Putamen (tissue), 1 donor: ENCODE data around the gene LRP1.

Experiments used
- DNase-seq: peaks from one replicate; pipeline ENCODE4 v3.0.0-alpha.2; 2016; ENCODE audit warnings: low spot score

Gene LRP1

DNA sequence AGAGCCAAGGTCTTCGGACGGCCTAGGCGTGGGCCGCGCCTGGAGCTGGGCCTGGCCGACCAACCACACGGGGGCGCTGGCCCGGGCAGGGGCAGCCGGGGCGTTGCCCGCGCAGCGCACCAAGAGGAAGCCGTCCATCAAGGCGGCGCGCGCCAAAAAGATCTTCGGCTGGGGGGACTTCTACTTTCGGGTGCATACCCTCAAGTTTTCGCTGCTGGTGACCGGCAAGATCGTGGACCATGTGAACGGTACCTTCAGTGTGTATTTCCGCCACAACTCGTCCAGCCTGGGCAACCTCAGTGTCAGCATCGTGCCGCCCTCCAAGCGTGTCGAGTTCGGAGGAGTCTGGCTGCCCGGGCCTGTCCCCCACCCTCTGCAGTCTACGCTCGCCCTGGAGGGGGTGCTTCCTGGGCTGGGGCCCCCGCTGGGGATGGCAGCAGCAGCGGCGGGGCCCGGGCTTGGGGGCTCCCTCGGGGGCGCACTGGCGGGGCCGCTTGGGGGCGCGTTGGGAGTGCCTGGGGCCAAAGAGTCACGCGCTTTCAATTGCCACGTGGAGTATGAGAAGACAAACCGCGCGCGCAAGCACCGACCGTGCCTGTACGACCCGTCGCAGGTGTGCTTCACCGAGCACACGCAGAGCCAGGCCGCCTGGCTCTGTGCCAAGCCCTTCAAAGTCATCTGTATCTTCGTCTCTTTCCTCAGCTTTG lies 96.8 kb downstream of the LRP1 start:
- no peak for DNase-seq

DNA sequence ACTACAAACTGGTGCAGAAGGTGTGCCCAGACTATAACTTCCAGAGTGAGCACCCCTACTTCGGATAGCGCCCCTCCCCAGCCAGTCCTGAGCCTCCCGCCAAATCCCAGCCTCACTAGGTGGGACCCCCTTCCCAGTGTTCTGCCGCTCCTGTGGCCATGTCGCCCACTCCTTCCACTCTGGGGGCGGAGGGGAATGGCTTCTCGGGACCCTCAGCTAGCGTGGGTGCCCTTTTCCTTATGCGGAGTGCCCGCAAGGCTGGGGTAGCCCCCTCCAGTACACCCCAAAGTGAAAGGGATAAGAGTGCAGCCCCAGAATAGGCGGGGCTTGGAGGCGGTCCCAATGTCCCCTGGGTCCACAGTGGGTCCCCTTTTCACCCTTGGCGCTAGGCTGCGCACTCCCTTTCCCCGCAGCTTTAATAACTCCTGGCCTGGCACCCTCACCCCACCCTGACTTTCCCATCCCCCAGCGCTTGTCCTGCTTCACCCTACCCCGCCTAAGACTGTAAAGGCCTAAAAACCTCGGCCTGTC lies 97.5 kb downstream of the LRP1 start:
- DNase-seq, result no peak

DNA sequence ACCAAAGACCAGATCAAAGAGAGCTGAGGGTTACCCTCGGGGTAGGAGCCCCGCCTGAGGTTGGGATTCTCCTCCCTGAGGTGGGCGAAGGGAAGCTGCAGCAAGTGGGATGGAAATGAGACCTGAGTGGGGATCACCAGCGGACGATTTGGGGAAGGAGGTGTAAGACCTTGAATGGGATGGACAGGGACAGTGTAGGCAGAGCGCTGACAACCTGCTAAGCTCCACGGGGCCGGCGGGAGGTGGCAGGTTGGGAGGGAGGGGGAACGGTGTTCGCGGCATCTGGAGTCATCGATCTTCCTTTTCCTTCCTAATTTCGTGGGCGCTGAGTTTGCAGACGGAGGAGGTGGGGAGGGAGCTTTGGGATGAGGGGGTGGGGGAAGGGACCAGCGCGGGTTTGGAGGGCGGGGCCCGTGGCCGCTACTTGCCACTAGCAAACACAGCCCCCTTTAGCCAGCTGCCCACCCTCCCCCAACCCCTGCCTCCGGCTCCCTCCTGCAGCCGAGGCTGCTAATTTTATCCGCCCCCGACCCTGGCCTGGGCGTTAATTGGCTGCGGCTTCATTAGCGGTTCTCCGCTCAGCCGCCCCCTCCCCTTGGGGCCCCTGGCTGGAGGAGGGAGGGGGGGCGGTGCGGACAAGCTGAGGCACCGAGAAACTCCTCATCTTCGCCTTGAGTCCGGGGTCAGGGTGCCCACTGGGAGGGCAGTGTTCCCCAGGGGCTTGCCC lies 98.5 kb downstream of the LRP1 start:
- no peak for DNase-seq

DNA sequence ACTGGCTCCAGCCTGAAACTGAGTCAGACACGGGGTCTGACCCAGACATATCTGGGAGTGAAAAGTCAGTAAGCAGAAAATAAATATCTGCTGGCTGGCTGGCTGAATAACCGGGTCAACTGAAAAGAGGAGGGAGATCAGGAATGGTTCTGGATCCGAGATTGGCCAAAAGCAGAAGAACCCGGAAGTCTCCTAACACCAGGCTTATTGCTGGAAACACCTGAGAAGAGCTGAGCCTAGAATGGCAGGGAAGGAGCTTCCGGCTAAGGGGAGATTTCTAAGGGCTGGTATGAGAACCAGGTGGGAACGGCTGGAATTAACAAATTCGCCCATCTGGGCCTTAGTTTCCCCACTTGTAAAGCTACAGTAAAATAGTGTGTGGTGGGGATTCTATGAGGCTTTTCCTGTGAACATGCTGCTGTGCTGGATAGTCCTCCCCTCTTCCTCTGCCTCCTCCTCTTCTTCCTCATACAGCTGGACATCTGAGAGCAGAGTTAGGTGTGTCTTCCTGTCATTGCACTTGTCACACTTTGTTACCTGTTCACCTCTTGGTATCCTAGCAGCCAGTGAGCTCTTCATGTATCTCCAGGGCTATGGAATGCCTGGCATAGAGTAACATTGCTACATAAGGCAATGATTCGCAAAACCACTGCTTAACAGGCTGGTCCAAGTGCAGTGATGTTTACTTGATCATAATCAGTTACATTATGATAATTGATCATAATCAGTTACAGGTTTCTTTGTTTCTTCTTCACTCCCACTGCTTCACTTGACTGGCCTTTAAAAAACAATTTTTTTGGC lies 99.2 kb downstream of the LRP1 start:
- DNase-seq, result no peak

DNA sequence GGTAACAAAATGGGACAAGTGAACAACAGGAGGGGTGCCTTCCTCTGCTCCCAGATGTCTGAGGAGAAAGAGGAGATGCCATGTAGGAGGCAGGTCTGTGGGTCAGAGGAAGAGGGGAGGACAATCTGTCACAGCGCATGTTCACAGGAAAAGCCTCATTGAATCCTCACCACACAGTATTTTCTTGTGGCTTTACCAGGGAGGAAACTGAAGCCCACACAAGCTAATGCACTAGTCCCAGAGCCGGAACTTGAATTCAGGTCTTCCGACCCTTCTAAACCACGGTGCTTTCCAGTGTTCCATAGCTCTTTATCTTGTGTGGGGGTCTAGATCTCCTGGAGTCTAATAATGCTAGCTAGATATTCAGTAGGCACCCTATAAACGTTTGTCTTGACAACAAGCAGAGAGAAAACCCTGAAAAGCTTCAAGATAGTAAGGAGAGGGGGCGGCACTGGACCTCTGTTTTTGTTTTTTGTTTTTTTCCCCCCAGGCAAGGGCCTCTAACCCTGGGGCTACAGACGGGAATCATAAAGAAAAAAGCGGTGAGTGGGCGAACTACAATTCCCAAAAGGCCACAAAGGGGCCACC lies 100.9 kb downstream of the LRP1 start:
- no peak for DNase-seq

DNA sequence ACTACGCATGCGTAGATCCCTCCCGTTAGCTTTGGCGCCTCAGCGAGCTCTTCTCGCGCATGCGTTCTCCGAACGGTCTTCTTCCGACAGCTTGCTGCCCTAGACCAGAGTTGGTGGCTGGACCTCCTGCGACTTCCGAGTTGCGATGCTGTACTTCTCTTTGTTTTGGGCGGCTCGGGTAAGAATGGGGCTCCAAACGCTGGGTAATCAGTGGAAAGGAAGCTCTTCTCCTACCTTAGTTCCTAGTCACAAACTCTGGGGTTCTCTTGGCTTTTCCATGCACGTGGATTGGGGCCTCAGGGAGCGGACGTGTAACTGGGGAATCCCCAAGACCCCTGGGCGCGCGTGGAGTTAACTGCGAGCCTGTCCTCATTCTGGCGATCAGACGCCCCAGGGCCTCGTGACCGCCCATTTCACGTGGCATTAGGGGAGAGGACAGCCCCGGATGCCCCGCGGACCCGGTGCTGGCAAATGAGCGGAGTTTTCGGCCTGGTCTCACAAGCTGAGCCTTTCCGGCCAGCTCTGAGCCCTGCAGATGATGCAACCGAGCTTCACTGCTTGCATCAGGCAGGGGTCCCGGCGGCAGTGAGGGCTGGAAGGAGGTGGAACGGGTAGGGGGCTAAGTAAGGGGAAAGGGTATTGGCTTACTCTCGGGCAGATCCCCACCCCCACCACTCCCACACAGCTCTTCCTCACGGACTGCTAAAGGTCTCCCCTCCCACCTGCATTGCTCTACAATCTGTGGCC lies 101.5 kb downstream of the LRP1 start, which contains the start of gene SHMT2:
Gene SHMT2, plus strand, starts transcription at position 78 of the 747 bp plus-strand sequence. Its CDS starts 68 bp downstream, at position 146.
- peak; percentile 94 for DNase-seq

DNA sequence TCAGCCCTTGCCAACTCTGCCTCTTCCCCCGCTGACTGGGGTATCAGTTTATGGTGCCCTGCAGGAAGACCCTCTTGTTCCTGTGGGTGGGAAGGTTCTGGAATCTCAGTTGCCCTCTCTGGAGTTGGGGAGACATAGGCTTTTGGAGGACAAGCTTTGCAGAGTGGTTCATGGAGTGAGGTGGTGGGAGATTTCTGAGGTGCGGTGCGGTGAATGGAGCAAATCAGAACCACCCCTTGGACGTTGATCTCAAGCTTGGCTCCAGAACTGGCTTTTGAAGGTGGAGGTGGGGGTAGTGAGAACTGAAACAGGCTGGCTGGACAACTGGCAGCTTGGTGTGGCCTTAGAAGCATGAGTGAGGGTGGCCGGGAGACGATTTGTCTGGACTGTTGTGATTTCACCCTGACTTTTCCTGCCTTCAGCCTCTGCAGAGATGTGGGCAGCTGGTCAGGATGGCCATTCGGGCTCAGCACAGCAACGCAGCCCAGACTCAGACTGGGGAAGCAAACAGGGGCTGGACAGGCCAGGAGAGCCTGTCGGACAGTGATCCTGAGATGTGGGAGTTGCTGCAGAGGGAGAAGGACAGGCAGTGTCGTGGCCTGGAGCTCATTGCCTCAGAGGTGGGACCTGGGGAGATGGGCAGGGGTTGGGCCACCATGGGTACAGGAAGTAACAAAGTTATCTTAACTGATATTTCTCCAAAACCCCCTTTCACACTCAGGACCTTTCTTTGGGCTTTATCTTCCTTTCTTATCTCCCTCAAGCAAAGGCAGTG lies 102.3 kb downstream of the LRP1 start:
- DNase-seq, result no peak

DNA sequence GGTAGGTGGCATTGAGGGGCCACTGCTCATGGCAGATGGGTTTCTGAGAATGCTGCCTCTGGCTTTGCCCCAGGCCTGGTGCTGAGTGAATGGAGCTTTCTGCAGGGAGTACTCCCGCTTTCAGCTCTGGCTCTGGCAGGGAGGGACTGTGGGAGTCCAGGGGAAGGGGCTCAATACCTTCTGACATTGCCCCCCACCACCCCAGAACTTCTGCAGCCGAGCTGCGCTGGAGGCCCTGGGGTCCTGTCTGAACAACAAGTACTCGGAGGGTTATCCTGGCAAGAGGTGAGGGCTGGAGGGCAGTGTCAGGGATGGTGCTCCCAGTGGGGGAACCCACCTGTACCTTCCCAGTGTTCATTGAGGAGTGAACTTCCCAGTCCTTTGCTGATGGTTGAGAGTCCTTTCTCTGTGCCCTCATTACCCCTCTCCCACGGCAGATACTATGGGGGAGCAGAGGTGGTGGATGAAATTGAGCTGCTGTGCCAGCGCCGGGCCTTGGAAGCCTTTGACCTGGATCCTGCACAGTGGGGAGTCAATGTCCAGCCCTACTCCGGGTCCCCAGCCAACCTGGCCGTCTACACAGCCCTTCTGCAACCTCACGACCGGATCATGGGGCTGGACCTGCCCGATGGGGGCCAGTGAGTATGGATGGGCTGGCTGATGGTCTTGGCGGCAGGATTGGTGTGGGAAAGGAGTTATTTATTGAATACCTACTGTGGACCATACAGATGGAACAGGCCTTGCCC lies 103.2 kb downstream of the LRP1 start:
- no peak for DNase-seq

DNA sequence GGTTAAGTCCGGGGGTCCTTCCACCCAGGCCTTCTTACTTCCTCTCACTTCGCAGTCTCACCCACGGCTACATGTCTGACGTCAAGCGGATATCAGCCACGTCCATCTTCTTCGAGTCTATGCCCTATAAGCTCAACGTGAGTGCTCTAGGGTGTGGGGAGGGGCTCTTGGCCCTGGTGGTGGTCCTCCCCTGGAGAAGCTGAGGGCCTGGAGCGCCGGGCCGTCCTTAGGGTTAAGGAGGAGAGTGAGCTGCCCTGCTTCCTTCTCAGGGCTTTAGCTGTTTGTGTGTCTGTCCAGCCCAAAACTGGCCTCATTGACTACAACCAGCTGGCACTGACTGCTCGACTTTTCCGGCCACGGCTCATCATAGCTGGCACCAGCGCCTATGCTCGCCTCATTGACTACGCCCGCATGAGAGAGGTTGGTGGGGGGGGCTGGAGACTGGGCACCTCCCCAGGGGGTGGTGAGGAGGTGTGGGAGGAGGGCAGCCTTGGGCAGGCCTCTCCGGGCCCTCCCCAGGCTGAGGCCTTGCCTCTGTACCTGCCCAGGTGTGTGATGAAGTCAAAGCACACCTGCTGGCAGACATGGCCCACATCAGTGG lies 104.0 kb downstream of the LRP1 start:
- DNase-seq, result no peak

DNA sequence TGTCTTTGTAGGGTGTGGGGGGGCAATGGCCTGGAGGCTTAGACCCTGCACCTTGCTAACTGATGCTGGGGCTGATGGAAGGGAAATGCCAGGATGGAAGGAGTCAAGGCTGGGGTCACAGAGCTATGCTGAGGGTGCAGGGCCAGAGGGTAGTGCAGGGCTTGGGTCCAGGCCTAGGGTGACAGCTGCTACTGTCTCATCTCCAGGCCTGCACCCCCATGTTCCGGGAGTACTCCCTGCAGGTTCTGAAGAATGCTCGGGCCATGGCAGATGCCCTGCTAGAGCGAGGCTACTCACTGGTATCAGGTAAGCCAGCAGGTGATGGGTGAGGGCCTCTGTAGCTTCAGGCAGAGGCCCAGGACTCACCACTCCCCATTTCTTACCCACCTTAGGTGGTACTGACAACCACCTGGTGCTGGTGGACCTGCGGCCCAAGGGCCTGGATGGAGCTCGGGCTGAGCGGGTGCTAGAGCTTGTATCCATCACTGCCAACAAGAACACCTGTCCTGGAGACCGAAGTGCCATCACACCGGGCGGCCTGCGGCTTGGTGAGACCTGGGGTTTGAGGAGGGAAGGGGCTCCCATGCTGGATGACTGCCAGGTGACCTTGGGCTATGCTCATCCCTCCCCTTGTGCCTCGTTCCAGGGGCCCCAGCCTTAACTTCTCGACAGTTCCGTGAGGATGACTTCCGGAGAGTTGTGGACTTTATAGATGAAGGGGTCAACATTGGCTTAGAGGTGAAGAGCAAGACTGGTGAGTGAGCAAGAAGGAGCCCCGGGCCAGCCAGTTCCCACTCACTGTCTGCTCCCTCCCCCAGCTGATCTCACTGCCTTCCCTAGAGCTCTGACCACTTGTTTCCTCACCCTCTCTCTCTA lies 105.3 kb downstream of the LRP1 start:
- no peak for DNase-seq

DNA sequence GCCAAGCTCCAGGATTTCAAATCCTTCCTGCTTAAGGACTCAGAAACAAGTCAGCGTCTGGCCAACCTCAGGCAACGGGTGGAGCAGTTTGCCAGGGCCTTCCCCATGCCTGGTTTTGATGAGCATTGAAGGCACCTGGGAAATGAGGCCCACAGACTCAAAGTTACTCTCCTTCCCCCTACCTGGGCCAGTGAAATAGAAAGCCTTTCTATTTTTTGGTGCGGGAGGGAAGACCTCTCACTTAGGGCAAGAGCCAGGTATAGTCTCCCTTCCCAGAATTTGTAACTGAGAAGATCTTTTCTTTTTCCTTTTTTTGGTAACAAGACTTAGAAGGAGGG lies 105.9 kb downstream of the LRP1 start:
- no peak for DNase-seq

DNA sequence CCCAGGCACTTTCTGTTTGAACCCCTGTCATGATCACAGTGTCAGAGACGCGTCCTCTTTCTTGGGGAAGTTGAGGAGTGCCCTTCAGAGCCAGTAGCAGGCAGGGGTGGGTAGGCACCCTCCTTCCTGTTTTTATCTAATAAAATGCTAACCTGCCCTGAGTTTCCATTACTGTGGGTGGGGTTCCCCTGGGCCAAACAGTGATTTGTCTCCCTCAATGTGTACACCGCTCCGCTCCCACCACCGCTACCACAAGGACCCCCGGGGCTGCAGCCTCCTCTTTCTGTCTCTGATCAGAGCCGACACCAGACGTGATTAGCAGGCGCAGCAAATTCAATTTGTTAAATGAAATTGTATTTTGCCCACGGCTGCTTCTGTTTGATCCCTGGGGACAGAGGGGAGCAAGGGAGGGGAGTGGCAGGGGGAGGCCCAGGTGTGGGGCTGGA lies 106.3 kb downstream of the LRP1 start:
- no peak for DNase-seq

DNA sequence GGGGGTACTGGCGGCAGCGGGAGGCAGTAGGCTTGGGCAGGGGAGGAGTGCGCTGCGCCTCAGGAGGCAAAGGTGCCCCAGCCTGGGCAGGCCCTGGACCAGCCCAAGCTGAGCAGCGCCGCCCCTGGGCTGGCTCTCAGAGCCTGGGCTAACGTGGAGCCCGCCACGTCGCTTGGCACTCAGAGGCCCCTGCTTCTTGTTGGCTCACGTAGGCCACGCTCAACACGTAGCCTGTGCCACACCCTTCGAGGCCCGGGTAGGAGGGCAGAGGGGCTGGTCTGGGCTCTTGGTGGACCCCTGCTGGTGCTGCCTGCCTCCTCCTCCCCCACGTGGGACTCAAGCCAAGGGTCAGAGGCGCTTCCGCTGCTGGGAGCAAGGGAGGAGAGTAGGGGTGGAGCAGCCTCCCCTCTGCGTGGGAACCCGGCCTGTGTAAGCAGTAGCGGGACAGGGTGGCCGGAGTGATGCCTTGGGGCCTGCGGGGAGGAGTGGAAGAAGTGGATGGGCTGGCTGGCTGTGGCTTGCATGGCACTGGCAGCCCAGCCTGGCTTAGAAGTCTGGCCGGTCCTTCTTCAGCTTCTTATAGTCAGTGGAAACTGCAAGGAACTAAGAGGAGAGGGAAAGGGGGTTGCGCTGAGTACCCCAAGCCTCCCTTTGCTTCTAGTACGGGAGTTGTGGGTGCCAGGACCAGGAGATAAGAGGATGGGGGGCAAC lies 106.9 kb downstream of the LRP1 start:
- DNase-seq, result no peak

DNA sequence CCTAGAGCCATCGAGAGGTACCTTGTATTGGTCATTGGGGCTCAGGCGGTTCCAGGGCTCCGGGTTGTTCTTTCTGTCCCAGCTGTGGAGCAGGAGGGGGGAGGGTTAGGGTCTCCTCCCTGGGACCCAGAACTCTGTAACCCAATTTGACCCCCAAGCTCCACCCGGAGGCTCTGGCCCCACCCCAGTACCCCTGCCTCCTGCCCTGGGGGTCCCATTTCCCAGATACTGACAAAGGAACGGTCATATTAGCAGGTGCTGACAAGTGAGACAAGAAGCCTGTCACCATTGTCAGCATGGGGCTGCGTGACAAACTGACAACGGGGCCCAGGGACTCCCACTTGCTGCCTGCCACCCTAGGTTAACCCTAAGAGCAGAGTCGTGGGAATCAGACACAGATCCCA lies 107.4 kb downstream of the LRP1 start:
- no peak for DNase-seq

DNA sequence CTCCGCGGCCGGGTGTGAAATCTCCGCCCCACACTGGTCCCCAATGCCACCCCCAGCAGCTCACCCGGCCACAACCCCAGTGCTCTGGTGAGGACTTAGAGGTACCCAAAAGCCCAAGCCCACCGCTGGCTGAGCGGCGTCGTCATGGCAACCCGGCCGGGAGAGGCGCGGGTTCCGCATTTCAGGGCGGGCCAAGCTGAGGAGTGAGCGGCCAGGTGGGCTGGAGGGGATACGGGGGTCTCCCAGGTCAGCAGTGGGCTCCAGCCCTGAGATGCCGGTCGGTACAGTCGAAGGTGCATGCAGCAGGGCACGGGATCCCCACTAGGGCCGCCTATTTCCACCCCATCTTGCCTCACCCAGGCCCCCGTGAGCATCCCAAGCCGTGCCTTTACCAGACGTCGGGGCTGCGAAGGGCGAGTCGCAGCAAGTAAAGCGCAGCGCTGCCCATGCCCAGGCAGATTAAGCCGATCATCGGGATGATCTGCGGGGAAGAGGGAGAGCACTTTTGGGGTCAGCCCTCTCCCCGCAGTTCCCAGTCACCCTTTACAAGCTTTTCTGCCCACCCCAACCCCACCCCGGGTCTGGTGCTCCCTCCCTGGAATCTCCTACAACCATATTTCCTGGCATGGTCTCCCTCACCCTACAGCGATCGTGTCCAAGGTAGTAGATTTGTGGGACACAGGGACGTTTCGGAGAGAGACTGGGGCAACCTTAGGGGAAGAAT lies 108.1 kb downstream of the LRP1 start:
- DNase-seq, result no peak

DNA sequence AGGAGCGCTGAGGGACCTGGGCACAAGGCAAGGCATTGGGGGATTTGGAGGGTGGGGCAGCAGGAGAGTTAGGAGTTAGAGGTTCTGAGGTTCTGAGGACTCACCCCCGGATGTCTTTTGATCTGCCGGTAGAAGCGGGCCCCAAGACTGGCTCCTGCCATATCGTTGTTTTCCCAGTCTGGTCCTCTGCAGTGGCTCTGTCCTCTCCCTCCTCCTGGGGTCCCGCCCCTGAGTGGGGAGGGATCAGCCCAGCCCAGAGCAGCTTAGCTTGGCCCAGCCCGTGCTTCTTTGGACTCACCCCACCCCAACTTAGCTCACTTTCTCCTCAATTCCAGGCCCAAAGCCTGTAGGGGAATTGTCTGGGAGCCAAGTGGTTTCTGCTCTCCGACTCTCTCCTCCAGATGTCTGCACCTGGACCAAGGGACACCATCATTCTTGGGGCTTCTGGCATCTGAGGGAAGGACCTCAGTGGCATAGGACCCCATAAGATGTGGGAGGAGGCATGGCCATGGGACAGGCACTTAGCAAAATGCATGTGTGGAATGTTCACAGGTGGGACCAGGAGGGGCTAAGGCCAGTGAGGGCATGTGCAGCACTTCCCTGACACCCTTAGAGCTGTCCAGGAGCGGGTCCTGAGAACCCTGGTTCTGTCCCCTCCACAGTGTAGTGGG lies 108.8 kb downstream of the LRP1 start:
- DNase-seq, result no peak

DNA sequence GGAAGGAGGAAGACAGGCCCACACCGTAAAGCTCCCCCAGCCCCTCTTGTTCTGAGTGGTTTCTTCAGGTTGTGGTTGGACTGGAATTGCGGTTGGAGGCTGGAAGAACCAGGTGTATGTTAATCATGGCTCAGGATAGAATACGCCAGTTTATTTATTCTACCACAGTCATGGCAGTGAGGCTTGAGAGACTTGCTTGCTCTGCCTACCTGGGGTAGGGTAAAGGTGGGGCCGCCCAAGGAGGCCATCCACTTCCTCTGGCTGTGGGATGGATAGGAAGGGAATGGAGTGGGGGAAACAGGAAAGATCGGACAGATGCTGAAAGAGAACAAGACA lies 109.3 kb downstream of the LRP1 start:
- no peak for DNase-seq
